HFFc6 (cell line): Measurements from ENCODE around the gene KNL1. TPM values are rescaled to one million over a fixed set of nuclear protein-coding genes. Genes with fewer than 3 reads are reported as not detected.

Experiments
- DNase-seq: peaks from one replicate; pipeline ENCODE4 v3.0.0-alpha.2; 2018
- H3K27ac Mint-ChIP-seq: 2 replicates; pipeline ENCODE4 v1.8.0; 2020; ENCODE audit warnings: mild to moderate bottlenecking, mixed read lengths
- H3K27me3 Mint-ChIP-seq: 2 replicates; pipeline ENCODE4 v1.8.0; 2021; ENCODE audit warnings: mild to moderate bottlenecking, moderate library complexity, mixed read lengths; ENCODE audit not compliant: insufficient read depth
- H3K36me3 Mint-ChIP-seq: 2 replicates; pipeline ENCODE4 v1.8.0; 2021; ENCODE audit warnings: low read depth, mixed read lengths
- H3K4me1 Mint-ChIP-seq: 2 replicates; pipeline ENCODE4 v1.8.0; 2020; ENCODE audit warnings: low read depth, mixed read lengths
- H3K4me3 Mint-ChIP-seq: 2 replicates; pipeline ENCODE4 v1.8.0; 2020; ENCODE audit warnings: mild to moderate bottlenecking, moderate library complexity, mixed read lengths
- H3K9me3 Mint-ChIP-seq: 2 replicates; pipeline ENCODE4 v1.8.0; 2020; ENCODE audit warnings: mild to moderate bottlenecking, mixed read lengths
- CTCF ChIP-seq: fragments of 200-600 bp; sonication (generic); IDR thresholded peaks from 2 replicates; pipeline ENCODE4 v1.5.0; 2021; ENCODE audit warnings: antibody characterized with exemption, mild to moderate bottlenecking
- total RNA-seq, 6 experiments: library from RNA; stranded (reverse); fragmentation: NEBNext Ultra II Directional; extraction: Animal tissue kit (Norgen Biotek cat#: 25700); gene quantifications; 2 replicates in 1 of 6; 3 replicates in 5 of 6; pipeline ENCODE4 v1.2.3, GENCODE V29; 2021

The KNL1 gene
- total RNA-seq, 6 experiments from 2014 or later: 8.9 to 26.8 (median 20.0) TPM

- Mint-ChIP-seq H3K4me3 (no peak overlapping the region), H3K36me3 (peaks cover 6% of the 10 kb centered on the region; the same call in 1 of the 2 replicates), H3K27ac (no peak overlapping the region), H3K9me3 (no peaks in the 10 kb centered on the region), H3K27me3 (no peaks in the 10 kb centered on the region; the same call in 1 of the 2 replicates), H3K4me1 (peaks cover 1% of the 10 kb centered on the region)
- no peak for DNase-seq
- no peak for TF ChIP-seq CTCF
Measured at GRCh38 chr15:40684381-40684780, 90.3 kb downstream of the KNL1 start.

- no peak for DNase-seq
- Mint-ChIP-seq H3K4me1 (peaks cover 8% of the 10 kb centered on the region), H3K4me3 (no peak overlapping the region), H3K36me3 (peaks cover 6% of the 10 kb centered on the region; the same call in 1 of the 2 replicates), H3K27me3 (no peaks in the 10 kb centered on the region; the same call in 1 of the 2 replicates), H3K27ac (no peak overlapping the region; the same call in 1 of the 2 replicates), H3K9me3 (no peaks in the 10 kb centered on the region)
- no peak for TF ChIP-seq CTCF
Measured at GRCh38 chr15:40685376-40685775, 91.3 kb downstream of the KNL1 start.

- Mint-ChIP-seq H3K4me3 (no peak overlapping the region), H3K27ac (no peak overlapping the region), H3K4me1 (peaks cover 13% of the 10 kb centered on the region), H3K36me3 (peaks cover 11% of the 10 kb centered on the region), H3K9me3 (no peaks in the 10 kb centered on the region; the same call in 1 of the 2 replicates), H3K27me3 (no peaks in the 10 kb centered on the region; the same call in 1 of the 2 replicates)
- no peak for TF ChIP-seq CTCF
- DNase-seq: no peak
Measured at GRCh38 chr15:40688932-40689799, 95.1 kb downstream of the KNL1 start.

- H3K9me3 Mint-ChIP-seq: peaks cover 3% of the 10 kb centered on the region; the same call in 1 of the 2 replicates
- no peak overlapping the region for H3K27ac Mint-ChIP-seq
- DNase-seq: no peak
- no peak for TF ChIP-seq CTCF
- peaks cover 22% of the 10 kb centered on the region for H3K4me1 Mint-ChIP-seq
- H3K27me3 Mint-ChIP-seq: no peaks in the 10 kb centered on the region; the same call in none of the 2 replicates
- peaks cover 14% of the 10 kb centered on the region for H3K36me3 Mint-ChIP-seq
- no peak overlapping the region for H3K4me3 Mint-ChIP-seq
Measured at GRCh38 chr15:40691737-40692136, 97.7 kb downstream of the KNL1 start.

GRCh38 chr15:40693904-40694687 lies 100.0 kb downstream of the KNL1 start:
- H3K4me3 Mint-ChIP-seq: peak overlapping the region; percentile 99
- peak overlapping the region; percentile 98 for H3K27ac Mint-ChIP-seq
- H3K27me3 Mint-ChIP-seq: no peaks in the 10 kb centered on the region; the same call in none of the 2 replicates
- peak; percentile 67 for DNase-seq
- TF ChIP-seq CTCF: no peak
- peaks cover 3% of the 10 kb centered on the region; the same call in 1 of the 2 replicates for H3K9me3 Mint-ChIP-seq
- H3K36me3 Mint-ChIP-seq: peaks cover 14% of the 10 kb centered on the region
- H3K4me1 Mint-ChIP-seq: peaks cover 25% of the 10 kb centered on the region
